NCI-H2196 treated with DMSO at 0.1 percent for 48 hours (cell line): ENCODE measurements around the gene HOXB3.

ENCODE experiments used
- DNase-seq: peaks from one replicate; lab custom pipeline; 2025; ENCODE audit not compliant: unreplicated experiment; lab: John Stamatoyannopoulos, UW

Gene HOXB3

DNA sequence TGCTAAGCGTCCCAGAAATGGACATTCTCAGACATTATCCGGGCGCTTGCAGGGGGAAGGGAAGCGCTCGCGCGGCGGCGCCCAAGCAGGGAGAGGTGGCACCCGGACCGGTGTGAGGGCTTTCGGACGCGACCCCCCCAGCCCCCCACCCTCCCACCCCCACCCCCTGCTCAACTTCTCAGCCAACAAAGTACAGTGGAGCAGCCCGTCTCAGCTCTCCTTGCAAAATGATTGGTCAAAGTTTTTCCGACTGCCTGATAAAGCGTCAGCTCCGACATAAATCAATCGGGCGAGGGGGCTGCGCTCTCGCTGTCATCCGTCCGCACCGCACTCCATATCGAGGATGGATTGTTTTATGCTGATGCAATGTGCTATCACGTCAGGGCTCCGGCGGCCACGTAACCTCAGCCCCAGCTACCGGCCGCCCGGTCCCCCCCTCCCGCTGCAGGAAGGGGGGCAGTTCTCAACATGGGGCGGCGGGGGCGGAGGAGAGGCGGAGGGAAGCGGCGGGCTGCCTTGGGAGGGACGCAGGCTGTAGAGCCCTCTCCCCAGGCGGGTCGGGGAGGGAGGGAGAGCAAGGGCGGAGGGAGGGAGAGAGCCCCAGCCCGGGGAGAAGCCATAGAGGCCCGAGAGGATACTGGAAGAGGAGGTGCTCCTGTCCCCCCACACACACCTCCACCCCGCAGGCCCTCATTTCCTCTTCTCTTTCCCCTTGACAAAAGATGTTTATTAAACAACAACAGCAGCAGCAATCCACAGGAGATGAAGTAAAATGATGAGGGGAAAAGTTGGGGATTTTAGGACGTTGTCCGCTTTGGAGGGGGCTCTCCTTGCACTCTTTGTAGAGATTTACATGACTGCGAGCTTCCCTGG lies 36.4 kb upstream of the HOXB3 start, which contains the start of gene HOXB9:
HOXB9 (minus strand) TSS at position 114 of the 873 bp plus-strand sequence; CDS start at position 25, 89 bp downstream.
- DNase-seq = no peak

- DNase-seq = peak; percentile 16
These were observed 35.6 kb upstream of the HOXB3 start for GRCh38 chr17:48625495-48626244.

DNA sequence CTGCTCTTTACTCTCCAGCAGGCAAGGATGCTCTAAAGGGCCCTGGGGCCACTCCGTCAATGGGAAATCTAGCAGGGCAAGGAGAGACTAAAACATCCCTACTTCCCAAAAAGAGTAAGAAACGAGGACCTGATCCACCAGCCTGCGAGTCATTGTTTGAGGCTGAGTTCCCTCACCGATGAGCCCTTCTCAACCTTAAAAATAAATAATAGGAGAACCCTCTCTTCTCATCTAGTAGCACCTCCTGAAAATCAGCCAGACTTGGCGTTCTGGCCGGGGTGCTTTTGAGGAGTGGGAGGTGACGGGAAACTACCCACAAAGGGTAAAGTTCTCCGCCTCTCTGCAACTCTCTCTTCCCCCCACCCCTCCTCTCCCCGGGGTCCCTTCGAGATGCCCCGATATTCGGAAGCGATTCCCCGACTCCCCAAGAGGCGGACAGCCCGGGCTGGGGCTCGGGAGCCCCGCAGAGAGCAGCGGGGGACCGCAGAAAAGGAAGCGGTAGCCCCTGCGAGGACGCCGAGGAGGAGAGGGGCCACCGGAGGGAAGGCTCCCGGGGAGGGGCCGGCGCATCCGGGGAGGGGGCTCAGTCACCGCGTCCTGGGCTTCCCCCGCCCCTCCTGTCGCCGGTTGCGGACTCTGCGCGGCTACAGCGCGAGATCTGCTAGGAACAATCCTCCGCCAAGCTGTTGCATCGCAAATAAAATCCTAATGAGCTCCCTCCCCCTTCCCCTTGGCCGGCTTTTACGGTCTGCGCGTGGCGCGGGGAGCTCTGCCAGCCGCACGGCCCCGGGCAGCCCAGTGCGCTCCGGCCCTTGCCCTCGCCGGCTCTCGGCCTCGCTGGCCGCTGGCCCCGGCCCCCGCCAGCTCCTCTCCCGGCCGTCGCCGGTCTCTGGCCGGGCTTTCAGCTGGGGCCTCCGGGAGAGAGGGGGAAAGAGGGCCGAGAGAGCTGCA lies 34.8 kb upstream of the HOXB3 start:
- no peak for DNase-seq

- no peak for DNase-seq
These were observed 34.1 kb upstream of the HOXB3 start for GRCh38 chr17:48624118-48624517.

- DNase-seq = no peak
These were observed 33.5 kb upstream of the HOXB3 start for GRCh38 chr17:48623583-48623982.

- no peak for DNase-seq
These were observed 32.8 kb upstream of the HOXB3 start for GRCh38 chr17:48622857-48623256.

GRCh38 chr17:48621410-48622392 lies 31.7 kb upstream of the HOXB3 start:
- DNase-seq = no peak

- DNase-seq = no peak
These were observed 30.6 kb upstream of the HOXB3 start for GRCh38 chr17:48620461-48621139.

DNA sequence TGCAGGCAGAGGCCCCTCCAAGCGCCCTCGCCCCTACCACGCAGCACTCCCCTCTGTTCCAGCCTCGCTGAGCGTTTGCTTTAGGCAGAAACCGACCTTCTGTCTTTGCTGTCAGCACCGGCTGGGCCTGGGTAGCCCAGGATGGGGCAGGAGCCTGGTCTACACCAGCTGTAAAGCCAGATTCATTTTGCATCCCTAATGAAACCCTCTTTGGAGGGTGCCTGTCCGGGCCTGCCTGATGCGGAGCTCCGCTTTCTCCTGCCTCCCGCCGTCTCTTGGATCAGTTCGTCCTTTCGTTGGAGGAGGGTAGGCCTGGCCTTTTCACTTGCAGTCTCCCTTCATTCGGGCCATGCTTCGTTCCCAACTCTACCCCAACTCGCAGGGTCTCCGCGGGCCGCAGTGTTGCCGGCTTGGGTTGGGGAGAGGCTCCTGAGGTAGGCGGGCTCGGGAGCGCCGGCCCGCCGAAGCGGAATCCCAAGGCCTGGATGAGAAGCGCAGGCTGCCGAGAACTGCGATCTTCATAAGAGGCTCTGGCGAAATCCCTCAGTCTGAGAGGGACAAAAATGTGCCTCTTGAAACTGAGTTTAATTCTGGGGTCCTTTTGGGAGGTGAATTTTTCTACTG lies 29.9 kb upstream of the HOXB3 start:
- DNase-seq = no peak

DNA sequence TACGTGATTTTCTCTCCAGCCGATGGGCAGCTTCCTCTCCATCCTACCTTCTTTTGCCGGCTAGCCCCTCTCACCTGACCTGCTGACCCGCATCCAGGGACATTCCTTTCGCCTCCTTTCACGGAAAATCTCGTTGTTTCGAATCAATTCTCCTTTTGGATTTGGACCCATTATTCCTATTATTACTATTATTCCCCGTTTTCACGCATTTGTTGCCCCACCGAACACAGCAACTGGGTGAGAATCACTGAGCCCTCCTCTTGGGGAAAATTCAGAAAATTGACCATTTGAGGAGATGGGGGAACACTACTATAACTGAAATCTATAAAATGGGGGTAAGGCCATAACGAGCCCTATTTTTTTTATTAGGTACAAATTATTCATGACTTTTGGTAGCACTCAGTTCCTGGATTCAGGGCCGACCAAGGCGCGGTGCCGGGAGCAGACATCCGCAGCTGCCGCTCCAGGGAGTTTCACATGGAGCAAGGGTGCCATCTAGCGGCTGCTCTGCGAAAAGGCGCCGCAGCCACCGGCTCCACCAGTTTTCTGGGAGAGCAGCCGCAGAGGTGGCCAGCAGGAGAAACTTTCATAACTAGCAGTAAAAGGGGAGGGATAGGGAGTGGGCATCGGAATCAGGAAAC lies 28.3 kb upstream of the HOXB3 start:
- peak; percentile 80 for DNase-seq

- DNase-seq = no peak
These were observed 27.6 kb upstream of the HOXB3 start for GRCh38 chr17:48617471-48618255.

DNA sequence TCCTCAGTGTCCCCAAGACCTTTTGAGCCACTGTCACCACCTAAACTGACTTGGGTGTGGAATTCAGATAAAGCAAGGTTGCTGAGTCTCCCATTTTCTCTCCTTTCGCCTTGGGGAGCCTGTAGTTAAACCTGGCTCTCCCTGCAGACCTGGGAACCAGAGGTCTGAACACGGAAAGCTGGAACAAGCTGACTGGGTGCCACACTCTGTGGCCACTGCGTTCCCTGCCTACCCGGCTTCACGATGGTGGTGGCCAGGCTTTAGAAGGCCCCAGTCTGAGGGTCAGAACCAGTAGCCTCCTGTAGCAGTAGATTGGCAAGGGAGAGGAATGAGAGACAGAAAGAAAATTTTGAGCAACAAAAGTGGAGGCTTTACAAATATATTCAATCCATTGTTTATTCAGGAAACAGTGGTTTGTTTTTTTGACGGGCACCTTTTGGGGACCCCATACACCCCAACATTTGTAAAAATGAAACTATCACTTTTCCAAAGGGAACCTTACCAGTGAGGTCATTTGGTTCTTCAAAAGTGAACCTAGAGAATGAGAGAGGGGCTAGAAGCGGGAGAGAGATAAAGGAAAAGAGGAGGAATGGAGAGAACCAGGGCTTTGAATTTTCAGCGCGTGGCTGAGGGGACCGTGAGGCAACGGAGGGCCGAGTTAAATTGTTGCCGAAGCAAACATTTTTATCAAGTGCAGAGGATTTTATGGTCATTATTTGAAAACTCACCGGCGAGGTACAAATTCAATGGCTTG lies 26.9 kb upstream of the HOXB3 start:
- no peak for DNase-seq

GRCh38 chr17:48615963-48616716 lies 26.1 kb upstream of the HOXB3 start:
- DNase-seq = no peak

DNA sequence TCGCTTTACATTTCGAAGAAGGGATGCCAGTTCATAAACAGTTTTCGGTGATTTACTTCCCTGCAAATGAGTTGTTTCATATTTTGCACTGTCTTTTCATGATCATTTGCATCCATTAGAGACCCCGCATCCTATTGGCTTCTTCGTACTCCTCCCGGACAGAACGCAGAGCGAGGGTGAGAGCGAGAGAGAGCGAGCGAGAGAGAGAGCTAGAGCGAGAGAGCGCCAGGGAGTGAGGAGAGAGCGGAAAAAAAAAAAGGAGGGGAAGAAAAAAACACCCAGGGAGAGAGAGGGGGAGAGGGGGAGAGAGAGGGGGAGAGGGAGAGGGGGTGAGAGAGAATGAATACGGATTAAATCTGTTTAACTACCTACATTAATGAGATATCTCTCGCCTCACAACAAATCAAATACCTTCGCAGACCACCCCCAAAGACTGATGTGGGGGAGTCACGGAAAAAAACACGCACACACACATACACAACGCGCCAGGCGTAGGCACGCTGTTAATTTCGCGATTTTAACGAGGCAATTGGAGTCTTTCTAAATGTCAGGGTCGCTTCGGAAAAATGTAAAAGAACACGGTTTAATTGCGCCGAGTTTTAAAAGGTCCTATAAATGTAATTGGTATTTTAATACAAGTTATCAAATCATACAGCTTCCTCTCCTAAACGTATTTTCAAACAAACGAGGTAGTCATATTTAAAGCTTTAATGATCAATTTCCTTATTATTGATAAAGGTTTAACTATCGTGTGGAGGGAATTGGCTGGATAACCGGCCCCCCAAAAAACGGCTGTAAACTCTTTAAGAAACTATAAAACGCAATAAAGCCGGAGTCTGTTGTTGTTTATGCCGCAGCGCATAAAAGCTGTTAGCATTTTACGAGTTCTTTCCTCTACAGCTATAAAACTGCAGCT lies 25.3 kb upstream of the HOXB3 start, which contains the start of gene HOXB8:
HOXB8 (minus strand) TSS at position 246 of the 916 bp plus-strand sequence. CDS start 588 bp downstream, outside the sequence.
- DNase-seq = no peak
